Measurements from ENCODE around the gene C4orf50.
"Not testable (repeated sequence)": the region's sequence is repeated elsewhere in the genome, so short reads cannot be mapped to it uniquely, and the experiment has no call there.

Gene C4orf50

GRCh38 chr4:5995901-5996623 lies 22.2 kb downstream of the C4orf50 start:
- in situ Hi-C loops (cut with MboI; ENCODE audit: low sequenced_read_pairs): no loop called here

- in situ Hi-C loops (cut with MboI; ENCODE audit: low sequenced_read_pairs): no loop called here
Measured at GRCh38 chr4:5993876-5994811, 24.1 kb downstream of the C4orf50 start.

GRCh38 chr4:5993346-5993745 lies 24.9 kb downstream of the C4orf50 start:
- in situ Hi-C loops (cut with MboI; ENCODE audit: low sequenced_read_pairs): not testable (repeated sequence)

- in situ Hi-C loops (cut with MboI; ENCODE audit: low sequenced_read_pairs): no loop called here
Measured at GRCh38 chr4:5992828-5993321, 25.4 kb downstream of the C4orf50 start.

GRCh38 chr4:5992171-5992827 lies 25.9 kb downstream of the C4orf50 start:
- in situ Hi-C loops (cut with MboI; ENCODE audit: low sequenced_read_pairs): no loop called here

GRCh38 chr4:5991405-5991804 lies 26.8 kb downstream of the C4orf50 start:
- in situ Hi-C loops (cut with MboI; ENCODE audit: low sequenced_read_pairs): no loop called here

GRCh38 chr4:5990446-5991160 lies 27.6 kb downstream of the C4orf50 start:
- in situ Hi-C loops (cut with MboI; ENCODE audit: low sequenced_read_pairs): no loop called here

- in situ Hi-C loops (cut with MboI; ENCODE audit: low sequenced_read_pairs): no loop called here
Measured at GRCh38 chr4:5989236-5990225, 28.7 kb downstream of the C4orf50 start.

GRCh38 chr4:5988086-5988845 lies 30.0 kb downstream of the C4orf50 start:
- in situ Hi-C loops (cut with MboI; ENCODE audit: low sequenced_read_pairs): no loop called here

GRCh38 chr4:5984843-5985242 lies 33.4 kb downstream of the C4orf50 start:
- in situ Hi-C loops (cut with MboI; ENCODE audit: low sequenced_read_pairs): no loop called here

- in situ Hi-C loops (cut with MboI; ENCODE audit: low sequenced_read_pairs): no loop called here
Measured at GRCh38 chr4:5982156-5982973, 35.9 kb downstream of the C4orf50 start.

- in situ Hi-C loops (cut with MboI; ENCODE audit: low sequenced_read_pairs): no loop called here
Measured at GRCh38 chr4:5980436-5981155, 37.6 kb downstream of the C4orf50 start.

- in situ Hi-C loops (cut with MboI; ENCODE audit: low sequenced_read_pairs): no loop called here
Measured at GRCh38 chr4:5979981-5980380, 38.2 kb downstream of the C4orf50 start.

- in situ Hi-C loops (cut with MboI; ENCODE audit: low sequenced_read_pairs): no loop called here
Measured at GRCh38 chr4:5976921-5977320, 41.3 kb downstream of the C4orf50 start.

- in situ Hi-C loops (cut with MboI; ENCODE audit: low sequenced_read_pairs): no loop called here
Measured at GRCh38 chr4:5976431-5976830, 41.8 kb downstream of the C4orf50 start.

GRCh38 chr4:5974321-5974720 lies 43.9 kb downstream of the C4orf50 start:
- in situ Hi-C loops (cut with MboI; ENCODE audit: low sequenced_read_pairs): no loop called here

- in situ Hi-C loops (cut with MboI; ENCODE audit: low sequenced_read_pairs): no loop called here
Measured at GRCh38 chr4:5973486-5974220, 44.6 kb downstream of the C4orf50 start.

All from HL-60/S4 (cell line).